Peyer's patch (tissue), 4 donors: ENCODE measurements around the gene PGK1. TPM values are rescaled to one million over a fixed set of nuclear protein-coding genes. Genes with fewer than 3 reads are reported as not detected.
A peak's percentile ranks its signal among the peaks of the same experiment; 100 is the strongest.

Experiments used
- DNase-seq, 3 donors: peaks; one replicate each; pipeline ENCODE4 v3.0.0-alpha.2; 2017 to 2019
- H3K27ac ChIP-seq, 4 donors: fragments of 200-600 bp; sonication (generic); one replicate each; pipeline ENCODE4 v1.5.1; 2016 to 2019
- H3K27me3 ChIP-seq, 2 donors: fragments of 200-600 bp; sonication (generic); one replicate each; pipeline ENCODE4 v1.5.1; 2019
- H3K36me3 ChIP-seq, 3 donors: fragments of 200-600 bp; sonication (generic); one replicate each; pipeline ENCODE4 v1.5.1; 2016 to 2019
- H3K4me1 ChIP-seq, 4 donors: fragments of 200-600 bp; sonication (generic); one replicate each; pipeline ENCODE4 v1.5.1; 2016 to 2019
- H3K4me3 ChIP-seq, 4 donors: fragments of 200-600 bp; sonication (generic); 1 replicate in 3 of 4; 2 replicates in 1 of 4; pipeline ENCODE4 v1.5.1; 2016 to 2019; ENCODE audit warnings: mild to moderate bottlenecking in 1 of 4
- H3K9me3 ChIP-seq, 4 donors: fragments of 200-600 bp; sonication (generic); one replicate each; pipeline ENCODE4 v1.5.1; 2016 to 2019; ENCODE audit warnings: mild to moderate bottlenecking in 1 of 4
- POLR2A ChIP-seq, 2 donors: fragments of 450-650 bp; IDR thresholded peaks; one replicate each; pipeline ENCODE4 v1.5.1; 2017; ENCODE audit warnings: antibody characterized with exemption in 2 of 2, mild to moderate bottlenecking in 2 of 2, moderate library complexity in 2 of 2
- total RNA-seq, 4 donors: library from RNA; depleted of rRNA; stranded (reverse); fragments of >200 nt; gene quantifications; one replicate each; pipeline ENCODE4 v1.1.0, GENCODE V29; 2016
- TF ChIP-seq, protein P1 (sequence below), 6 experiments: fragments of 450-650 bp in 4 of 6; fragments of 200-600 bp in 2 of 6; sonication (generic) in 1 of 6; IDR thresholded peaks; one replicate each; pipeline ENCODE4 v1.5.1; 2017 to 2019; ENCODE audit warnings: antibody characterized with exemption in 6 of 6, mild to moderate bottlenecking in 3 of 6, moderate library complexity in 1 of 6

The PGK1 gene
- total RNA-seq, 4 donors from 2014 or later, result 120 to 260 (median 215) TPM

DNA sequence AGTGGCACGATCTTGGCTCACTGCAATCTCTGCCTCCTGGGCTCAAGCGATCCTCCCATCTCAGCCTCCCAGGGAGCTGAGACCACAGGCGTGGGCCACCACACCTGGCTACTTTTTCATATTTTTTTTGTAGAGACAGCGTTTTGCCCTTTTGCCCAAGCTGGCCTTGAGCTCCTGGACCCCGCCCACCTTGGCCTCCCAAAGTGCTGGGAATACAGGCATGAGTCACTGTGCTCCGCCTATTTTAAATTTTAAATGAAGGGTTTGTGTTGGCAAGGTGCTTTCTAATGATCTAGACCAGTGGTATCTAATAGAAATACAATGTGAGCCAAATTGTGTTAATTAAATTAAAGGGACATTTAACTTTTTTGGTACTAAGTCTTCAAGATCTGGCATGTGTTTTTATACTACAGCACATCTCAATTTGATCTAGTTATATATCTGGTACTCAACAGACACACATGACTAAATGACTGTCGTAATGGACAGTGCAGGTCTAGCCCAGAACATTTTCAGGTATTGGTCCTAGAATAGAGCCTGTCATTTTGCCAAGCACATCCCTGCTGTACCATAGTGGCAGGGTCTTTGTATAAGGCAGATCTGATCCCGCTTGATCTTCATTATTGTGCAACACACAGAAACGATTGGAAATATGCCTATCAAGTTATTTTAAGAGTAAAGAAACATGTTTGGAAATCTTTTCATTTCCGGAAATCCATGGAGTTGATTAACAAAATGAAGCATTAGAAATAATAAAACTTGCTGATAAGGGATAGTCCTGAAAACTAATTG, 7.3 kb downstream of the PGK1 start:
- H3K27me3 ChIP-seq, result no peaks in the 10 kb centered on the region
- no peaks in the 10 kb centered on the region for H3K9me3 ChIP-seq
- no peak for TF ChIP-seq POLR2A (IDR thresholded peaks at IDR 0.05)
- TF ChIP-seq, protein P1, sequence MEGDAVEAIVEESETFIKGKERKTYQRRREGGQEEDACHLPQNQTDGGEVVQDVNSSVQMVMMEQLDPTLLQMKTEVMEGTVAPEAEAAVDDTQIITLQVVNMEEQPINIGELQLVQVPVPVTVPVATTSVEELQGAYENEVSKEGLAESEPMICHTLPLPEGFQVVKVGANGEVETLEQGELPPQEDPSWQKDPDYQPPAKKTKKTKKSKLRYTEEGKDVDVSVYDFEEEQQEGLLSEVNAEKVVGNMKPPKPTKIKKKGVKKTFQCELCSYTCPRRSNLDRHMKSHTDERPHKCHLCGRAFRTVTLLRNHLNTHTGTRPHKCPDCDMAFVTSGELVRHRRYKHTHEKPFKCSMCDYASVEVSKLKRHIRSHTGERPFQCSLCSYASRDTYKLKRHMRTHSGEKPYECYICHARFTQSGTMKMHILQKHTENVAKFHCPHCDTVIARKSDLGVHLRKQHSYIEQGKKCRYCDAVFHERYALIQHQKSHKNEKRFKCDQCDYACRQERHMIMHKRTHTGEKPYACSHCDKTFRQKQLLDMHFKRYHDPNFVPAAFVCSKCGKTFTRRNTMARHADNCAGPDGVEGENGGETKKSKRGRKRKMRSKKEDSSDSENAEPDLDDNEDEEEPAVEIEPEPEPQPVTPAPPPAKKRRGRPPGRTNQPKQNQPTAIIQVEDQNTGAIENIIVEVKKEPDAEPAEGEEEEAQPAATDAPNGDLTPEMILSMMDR (IDR thresholded peaks at IDR 0.05), result no peak
- H3K4me3 ChIP-seq, result no peak overlapping the region
- H3K4me1 ChIP-seq, result peaks cover 0 to 21% (median 1%) of the 10 kb centered on the region in 4 donors
- no peak for DNase-seq
- peaks cover 0 to 47% (median 0%) of the 10 kb centered on the region in 3 donors for H3K36me3 ChIP-seq
- H3K27ac ChIP-seq, result no peak overlapping the region

DNA sequence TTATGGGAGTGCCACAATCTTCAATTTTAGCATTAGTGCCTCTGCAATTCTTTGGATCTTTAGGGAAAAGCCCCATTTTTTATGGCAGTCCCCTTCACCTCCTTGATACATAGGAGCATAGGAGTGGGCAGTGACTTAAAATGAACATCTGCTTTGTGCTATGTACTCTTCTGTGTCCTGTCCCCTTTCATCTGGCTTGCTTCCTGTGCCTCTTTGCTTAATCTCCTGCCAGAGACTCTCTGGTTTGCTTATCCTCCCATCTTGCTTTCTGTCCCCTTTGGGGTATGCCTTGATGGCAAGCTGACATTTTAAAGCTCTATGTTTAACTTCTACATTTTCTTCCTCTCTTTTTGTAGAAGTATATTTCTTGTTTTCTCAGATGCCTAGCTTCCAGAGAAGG, 12.3 kb downstream of the PGK1 start:
- DNase-seq, result no peak
- no peak for TF ChIP-seq POLR2A (IDR thresholded peaks at IDR 0.05)
- TF ChIP-seq, protein P1 (IDR thresholded peaks at IDR 0.05), result no peak
- Histone ChIP-seq H3K4me1 (no peaks in the 10 kb centered on the region), H3K36me3 (peaks cover 0 to 86% (median 0%) of the 10 kb centered on the region in 3 donors), H3K4me3 (no peak overlapping the region), H3K27ac (no peak overlapping the region), H3K9me3 (no peaks in the 10 kb centered on the region), H3K27me3 (no peaks in the 10 kb centered on the region)

DNA sequence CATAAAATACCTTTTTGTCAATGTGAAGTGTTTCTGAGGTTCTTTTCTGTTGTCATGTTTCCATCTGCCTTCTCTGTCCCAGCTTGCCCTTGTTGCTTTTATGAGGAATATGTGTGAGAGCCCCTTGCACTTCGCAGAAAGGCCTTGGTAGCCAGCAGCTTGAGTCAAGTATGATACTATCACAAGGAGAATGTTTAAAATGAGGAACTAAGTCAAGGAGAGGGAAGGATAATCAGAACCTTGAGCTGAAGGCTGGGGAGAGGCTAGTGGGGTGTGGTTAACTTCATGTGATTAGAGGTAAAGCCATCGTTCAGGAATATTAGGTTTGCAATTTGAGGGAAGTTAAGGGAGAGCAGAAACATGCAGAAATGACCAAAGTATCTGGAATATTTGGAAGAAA, 12.7 kb downstream of the PGK1 start:
- DNase-seq, result no peak
- TF ChIP-seq POLR2A (IDR thresholded peaks at IDR 0.05), result no peak
- TF ChIP-seq, protein P1 (IDR thresholded peaks at IDR 0.05), result no peak
- no peak overlapping the region for H3K4me3 ChIP-seq
- H3K9me3 ChIP-seq, result no peaks in the 10 kb centered on the region
- H3K27ac ChIP-seq, result no peak overlapping the region
- no peaks in the 10 kb centered on the region for H3K27me3 ChIP-seq
- peaks cover 0 to 84% (median 0%) of the 10 kb centered on the region in 3 donors for H3K36me3 ChIP-seq
- no peaks in the 10 kb centered on the region for H3K4me1 ChIP-seq

DNA sequence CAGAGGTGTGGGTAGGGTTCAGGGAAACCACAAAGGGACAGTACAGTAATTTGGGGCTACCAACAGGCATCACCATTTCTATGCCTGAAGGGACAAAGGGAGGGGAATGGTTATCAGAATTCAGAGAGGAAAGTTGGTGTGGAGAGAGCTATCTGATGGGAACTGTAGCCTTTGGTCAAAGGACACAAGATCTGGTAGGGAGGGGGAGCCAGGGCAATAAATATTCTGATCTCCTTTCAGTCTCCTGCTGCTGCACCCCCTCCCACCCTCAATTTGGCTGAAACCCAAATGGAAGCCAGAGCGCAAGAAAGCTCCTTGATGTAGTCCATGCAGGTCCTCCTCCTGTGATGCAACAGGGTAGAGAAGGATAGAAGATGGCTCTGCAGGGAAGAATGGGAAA, 14.6 kb downstream of the PGK1 start:
- Histone ChIP-seq H3K27me3 (no peaks in the 10 kb centered on the region), H3K4me1 (no peaks in the 10 kb centered on the region), H3K27ac (no peak overlapping the region), H3K9me3 (no peaks in the 10 kb centered on the region), H3K4me3 (no peak overlapping the region), H3K36me3 (peaks cover 0 to 81% (median 0%) of the 10 kb centered on the region in 3 donors)
- TF ChIP-seq, protein P1 (IDR thresholded peaks at IDR 0.05), result no peak
- no peak for TF ChIP-seq POLR2A (IDR thresholded peaks at IDR 0.05)
- DNase-seq, result no peak

DNA sequence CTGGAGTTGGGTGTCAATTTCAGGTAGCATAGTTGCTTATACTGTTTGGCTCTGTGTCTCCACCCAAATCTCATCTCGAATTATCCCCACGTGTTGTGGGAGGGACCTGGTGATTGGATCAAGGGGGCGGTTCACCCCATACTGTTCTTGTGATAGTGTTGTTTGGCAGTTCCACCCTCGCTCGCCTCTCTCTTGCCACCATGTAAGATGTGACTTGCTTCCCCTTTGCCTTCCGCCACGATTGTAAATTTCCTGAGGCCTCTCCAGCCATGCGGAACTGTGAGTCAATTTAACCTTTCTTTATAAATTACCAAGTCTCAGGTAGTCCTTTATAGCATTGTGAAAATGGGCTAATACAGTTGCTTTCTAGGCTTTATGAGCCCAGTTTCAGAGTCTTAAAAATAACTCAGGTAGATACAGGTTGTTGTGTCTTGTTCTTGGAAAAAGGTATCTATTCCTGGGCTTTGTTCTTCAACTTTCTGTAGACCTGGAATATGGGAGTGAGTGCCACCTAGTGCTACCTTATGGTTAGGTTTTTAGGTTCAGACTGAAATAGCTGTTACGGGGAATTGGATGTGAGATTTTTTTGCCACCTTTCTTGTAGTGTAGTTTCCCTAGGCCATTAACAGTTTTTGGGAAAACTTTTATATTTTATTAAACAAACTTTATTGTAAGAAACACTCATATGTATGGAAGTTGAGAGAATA, 15.6 kb downstream of the PGK1 start:
- TF ChIP-seq, protein P1 (IDR thresholded peaks at IDR 0.05), result peak in 3 of 6 experiments; percentile 14 to 24 (median 22)
- TF ChIP-seq POLR2A (IDR thresholded peaks at IDR 0.05), result no peak
- Histone ChIP-seq H3K27me3 (no peaks in the 10 kb centered on the region), H3K36me3 (peaks cover 0 to 82% (median 0%) of the 10 kb centered on the region in 3 donors), H3K27ac (no peak overlapping the region), H3K4me3 (no peak overlapping the region), H3K9me3 (no peaks in the 10 kb centered on the region), H3K4me1 (no peaks in the 10 kb centered on the region)
- DNase-seq, result no peak
